Measurements from ENCODE around the gene INS.

GRCh38 chr11:2176389-2176900, 15.4 kb upstream of the INS start:
- no peak for TF ChIP-seq POLR2A (IDR thresholded peaks at IDR 0.05; ENCODE audit: low read depth, low read length)
- no peak for TF ChIP-seq SPI1 (IDR thresholded peaks at IDR 0.05; ENCODE audit: low read depth, low read length)
- TF ChIP-seq TAF1 (IDR thresholded peaks at IDR 0.05; ENCODE audit: low read depth, low read length): no peak
- TF ChIP-seq PAX5 (IDR thresholded peaks at IDR 0.05; ENCODE audit: insufficient read depth, low read length, severe bottlenecking): no peak

All from GM12891 (cell line).